HEK293T (cell line): ENCODE measurements around the gene GRID2.

Experiments used
- BHLHE40 ChIP-seq: fragments of 450-650 bp; IDR thresholded peaks from 2 replicates; pipeline ENCODE4 v1.6.1; 2016; ENCODE audit warnings: mild to moderate bottlenecking, moderate library complexity, borderline replicate concordance
- NFRKB ChIP-seq: fragments of 450-650 bp; IDR thresholded peaks from 2 replicates; pipeline ENCODE4 v1.6.1; 2016; ENCODE audit warnings: mild to moderate bottlenecking, moderate library complexity
- PKNOX1 ChIP-seq: fragments of 450-650 bp; IDR thresholded peaks from 2 replicates; pipeline ENCODE4 v1.6.1; 2016
- SP1 ChIP-seq: fragments of 450-650 bp; IDR thresholded peaks from 2 replicates; pipeline ENCODE4 v1.6.1; 2017

GRCh38 chr4:93018806-93019205 is 715.0 kb downstream of the GRID2 start:
- TF ChIP-seq SP1 (no peak), NFRKB (no peak), PKNOX1 (no peak), BHLHE40 (no peak)
